HG03175 (cell line): ENCODE results near the gene TUG1.

Experiments used
- ATAC-seq: cut with Tn5 transposase; IDR thresholded peaks from one replicate; pipeline ENCODE4 v1.9.1; 2021; ENCODE audit warnings: mild to moderate bottlenecking, moderate library complexity; ENCODE audit not compliant: unreplicated experiment

The TUG1 gene

GRCh38 chr22:30968924-30969531 is at the start of gene TUG1:
TUG1 (plus strand) TSS chr22:30969265.
- peak; percentile 87 for ATAC-seq

GRCh38 chr22:30919973-30920372 is 49.1 kb upstream of the TUG1 start:
- ATAC-seq, result no peak

GRCh38 chr22:30920407-30920806 is 48.7 kb upstream of the TUG1 start:
- no peak for ATAC-seq

- ATAC-seq, result no peak
Observed at GRCh38 chr22:30921108-30921507, 48.0 kb upstream of the TUG1 start.

- no peak for ATAC-seq
Observed at GRCh38 chr22:30922151-30922611, 46.9 kb upstream of the TUG1 start.

GRCh38 chr22:30923168-30923900 is 45.7 kb upstream of the TUG1 start:
- ATAC-seq, result no peak

- no peak for ATAC-seq
Observed at GRCh38 chr22:30925667-30926066, 43.4 kb upstream of the TUG1 start.

- ATAC-seq, result no peak
Observed at GRCh38 chr22:30926706-30927105, 42.4 kb upstream of the TUG1 start.

GRCh38 chr22:30927806-30928205 is 41.3 kb upstream of the TUG1 start:
- ATAC-seq, result no peak

- no peak for ATAC-seq
Observed at GRCh38 chr22:30928401-30928800, 40.7 kb upstream of the TUG1 start.

- no peak for ATAC-seq
Observed at GRCh38 chr22:30930228-30930627, 38.8 kb upstream of the TUG1 start.

- ATAC-seq, result no peak
Observed at GRCh38 chr22:30931541-30932300, 37.3 kb upstream of the TUG1 start.

GRCh38 chr22:30932661-30933060 is 36.4 kb upstream of the TUG1 start:
- ATAC-seq, result no peak

GRCh38 chr22:30933457-30933856 is 35.6 kb upstream of the TUG1 start:
- no peak for ATAC-seq

GRCh38 chr22:30934053-30934452 is 35.0 kb upstream of the TUG1 start:
- no peak for ATAC-seq

- ATAC-seq, result no peak
Observed at GRCh38 chr22:30940685-30941362, 28.2 kb upstream of the TUG1 start.

GRCh38 chr22:30941363-30941740 is 27.7 kb upstream of the TUG1 start:
- no peak for ATAC-seq

GRCh38 chr22:30943368-30943767 is 25.7 kb upstream of the TUG1 start:
- ATAC-seq, result no peak

GRCh38 chr22:30944986-30945385 is 24.1 kb upstream of the TUG1 start:
- ATAC-seq, result no peak

- no peak for ATAC-seq
Observed at GRCh38 chr22:30945653-30946052, 23.4 kb upstream of the TUG1 start.

GRCh38 chr22:30946354-30946753 is 22.7 kb upstream of the TUG1 start:
- ATAC-seq, result no peak
